Glomerular endothelial cell (primary cell): ENCODE measurements around the gene ARNT2. TPM values are rescaled to one million over a fixed set of nuclear protein-coding genes. Genes with fewer than 3 reads are reported as not detected.

Experiments
- DNase-seq: peaks from one replicate; pipeline ENCODE4 v3.0.0-alpha.2; 2011; ENCODE audit warnings: low read depth, low spot score; ENCODE audit errors: extremely low read depth
- total RNA-seq: library from RNA; depleted of rRNA; stranded (reverse); fragments of >200 nt; gene quantifications from 2 replicates; pipeline ENCODE4 v1.2.3, GENCODE V29; 2015

The ARNT2 gene
- total RNA-seq, 1 donor from 2014 or later, result 1.3 TPM

GRCh38 chr15:80609091-80609490 lies 204.9 kb downstream of the ARNT2 start:
- DNase-seq, result no peak

GRCh38 chr15:80609512-80609946 lies 205.3 kb downstream of the ARNT2 start:
- no peak for DNase-seq

GRCh38 chr15:80611543-80612080 lies 207.4 kb downstream of the ARNT2 start:
- DNase-seq, result no peak

- no peak for DNase-seq
Measured at GRCh38 chr15:80612118-80612823, 208.1 kb downstream of the ARNT2 start.

GRCh38 chr15:80613762-80614365 lies 209.7 kb downstream of the ARNT2 start:
- no peak for DNase-seq

- no peak for DNase-seq
Measured at GRCh38 chr15:80614711-80615360, 210.7 kb downstream of the ARNT2 start.

- DNase-seq, result no peak
Measured at GRCh38 chr15:80615361-80615736, 211.2 kb downstream of the ARNT2 start.

GRCh38 chr15:80615783-80616391 lies 211.7 kb downstream of the ARNT2 start:
- peak; percentile 25 for DNase-seq

GRCh38 chr15:80618685-80619400 lies 214.7 kb downstream of the ARNT2 start:
- DNase-seq, result no peak

GRCh38 chr15:80619680-80620079 lies 215.5 kb downstream of the ARNT2 start:
- DNase-seq, result no peak

GRCh38 chr15:80620141-80620540 lies 216.0 kb downstream of the ARNT2 start:
- no peak for DNase-seq

- DNase-seq, result peak; percentile 81
Measured at GRCh38 chr15:80620931-80621330, 216.7 kb downstream of the ARNT2 start.

- no peak for DNase-seq
Measured at GRCh38 chr15:80626643-80627120, 222.5 kb downstream of the ARNT2 start.

- DNase-seq, result no peak
Measured at GRCh38 chr15:80629355-80629754, 225.2 kb downstream of the ARNT2 start.

GRCh38 chr15:80630981-80631380 lies 226.8 kb downstream of the ARNT2 start:
- no peak for DNase-seq

- DNase-seq, result no peak
Measured at GRCh38 chr15:80633221-80633620, 229.0 kb downstream of the ARNT2 start.

- no peak for DNase-seq
Measured at GRCh38 chr15:80635953-80636352, 231.8 kb downstream of the ARNT2 start.

- no peak for DNase-seq
Measured at GRCh38 chr15:80636675-80637074, 232.5 kb downstream of the ARNT2 start.

- DNase-seq, result no peak
Measured at GRCh38 chr15:80637747-80638146, 233.6 kb downstream of the ARNT2 start.

GRCh38 chr15:80638553-80639167 lies 234.5 kb downstream of the ARNT2 start:
- no peak for DNase-seq
